HG02798 (cell line): ENCODE data around the gene BCL2A1.
A peak's percentile ranks its signal among the peaks of the same experiment; 100 is the strongest.
"Not testable (repeated sequence)": the region's sequence is repeated elsewhere in the genome, so short reads cannot be mapped to it uniquely, and the experiment has no call there.

Experiments used
- ATAC-seq: cut with Tn5 transposase; IDR thresholded peaks from one replicate; pipeline ENCODE4 v1.9.1; 2021; ENCODE audit warnings: mild to moderate bottlenecking; ENCODE audit not compliant: unreplicated experiment, poor library complexity

The BCL2A1 gene

GRCh38 chr15:79964232-79964805 lies 6.7 kb downstream of the BCL2A1 start:
- no peak for ATAC-seq

GRCh38 chr15:79962921-79963320 lies 8.1 kb downstream of the BCL2A1 start:
- not testable (repeated sequence) for ATAC-seq

GRCh38 chr15:79962178-79962577 lies 8.8 kb downstream of the BCL2A1 start:
- peak; percentile 50 for ATAC-seq

GRCh38 chr15:79960502-79961212 lies 10.3 kb downstream of the BCL2A1 start:
- ATAC-seq: no peak

GRCh38 chr15:79957741-79958140 lies 13.3 kb downstream of the BCL2A1 start:
- ATAC-seq: no peak

GRCh38 chr15:79956354-79956939 lies 14.5 kb downstream of the BCL2A1 start:
- no peak for ATAC-seq

- no peak for ATAC-seq
Measured at GRCh38 chr15:79954661-79955060, 16.3 kb downstream of the BCL2A1 start.

GRCh38 chr15:79953951-79954444 lies 17.0 kb downstream of the BCL2A1 start:
- no peak for ATAC-seq

- ATAC-seq: no peak
Measured at GRCh38 chr15:79952329-79952728, 18.7 kb downstream of the BCL2A1 start.

- no peak for ATAC-seq
Measured at GRCh38 chr15:79950247-79950646, 20.7 kb downstream of the BCL2A1 start.

GRCh38 chr15:79948761-79949160 lies 22.2 kb downstream of the BCL2A1 start:
- ATAC-seq: no peak

- ATAC-seq: no peak
Measured at GRCh38 chr15:79948095-79948695, 22.8 kb downstream of the BCL2A1 start.

- no peak for ATAC-seq
Measured at GRCh38 chr15:79947009-79947408, 24.0 kb downstream of the BCL2A1 start.

- ATAC-seq: no peak
Measured at GRCh38 chr15:79944622-79945021, 26.4 kb downstream of the BCL2A1 start.

- peak; percentile 82 for ATAC-seq
Measured at GRCh38 chr15:79943820-79944219, 27.2 kb downstream of the BCL2A1 start.

- no peak for ATAC-seq
Measured at GRCh38 chr15:79942741-79943481, 28.1 kb downstream of the BCL2A1 start.

GRCh38 chr15:79939399-79939798 lies 31.6 kb downstream of the BCL2A1 start:
- no peak for ATAC-seq

GRCh38 chr15:79938143-79938542 lies 32.9 kb downstream of the BCL2A1 start:
- no peak for ATAC-seq

GRCh38 chr15:79935556-79936201 lies 35.3 kb downstream of the BCL2A1 start:
- ATAC-seq: not testable (repeated sequence)

- ATAC-seq: no peak
Measured at GRCh38 chr15:79933231-79933630, 37.8 kb downstream of the BCL2A1 start.
